ENCODE measurements around the gene RABGAP1. TPM values are rescaled to one million over a fixed set of nuclear protein-coding genes. Genes with fewer than 3 reads are reported as not detected.

Gene RABGAP1
- total RNA-seq, 1 donor from 2014 or later, result 62.0 TPM

- intact Hi-C loops (cut with DNase I), result no loop called here
- peaks cover 18% of the 10 kb centered on the region for H3K36me3 ChIP-seq
- ATAC-seq, result no peak
Measured at GRCh38 chr9:122961139-122961538, 20.3 kb downstream of the RABGAP1 start.

GRCh38 chr9:122975196-122975595 is 34.4 kb downstream of the RABGAP1 start:
- intact Hi-C loops (cut with DNase I), result no loop called here
- ATAC-seq, result no peak
- H3K9me3 ChIP-seq, result no peaks in the 10 kb centered on the region

More at GRCh38 chr9:122961139-122961538, 20.3 kb downstream of the RABGAP1 start:
- Histone ChIP-seq H3K27ac (no peak overlapping the region), H3K27me3 (ENCODE audit: low read depth) (no peaks in the 10 kb centered on the region), H3K4me1 (peaks cover 8% of the 10 kb centered on the region), H3K4me3 (no peak overlapping the region), H3K9me3 (no peaks in the 10 kb centered on the region)
- TF ChIP-seq CTCF (IDR thresholded peaks at IDR 0.05), result no peak
- DNase-seq, result no peak

GRCh38 chr9:122978601-122979000 is 37.8 kb downstream of the RABGAP1 start:
- intact Hi-C loops (cut with DNase I), result no loop called here
- Histone ChIP-seq H3K27ac (no peak overlapping the region), H3K9me3 (no peaks in the 10 kb centered on the region), H3K36me3 (peaks cover 6% of the 10 kb centered on the region), H3K27me3 (ENCODE audit: low read depth) (no peaks in the 10 kb centered on the region), H3K4me1 (peaks cover 8% of the 10 kb centered on the region), H3K4me3 (no peak overlapping the region)
- DNase-seq (no peak), ATAC-seq (no peak)
- TF ChIP-seq CTCF (IDR thresholded peaks at IDR 0.05), result no peak

More at GRCh38 chr9:122975196-122975595, 34.4 kb downstream of the RABGAP1 start:
- Histone ChIP-seq H3K36me3 (peaks cover 19% of the 10 kb centered on the region), H3K4me3 (no peak overlapping the region), H3K27ac (peak overlapping the region; percentile 18), H3K27me3 (ENCODE audit: low read depth) (no peaks in the 10 kb centered on the region), H3K4me1 (peaks cover 8% of the 10 kb centered on the region)
- DNase-seq, result no peak
- no peak for TF ChIP-seq CTCF (IDR thresholded peaks at IDR 0.05)

GRCh38 chr9:122986010-122986409 is 45.2 kb downstream of the RABGAP1 start:
- ATAC-seq, result no peak
- H3K27me3 ChIP-seq (ENCODE audit: low read depth), result no peaks in the 10 kb centered on the region
- peaks cover 57% of the 10 kb centered on the region for H3K36me3 ChIP-seq
- no peak overlapping the region for H3K4me3 ChIP-seq
- DNase-seq, result no peak
- no peak overlapping the region for H3K27ac ChIP-seq
- H3K9me3 ChIP-seq, result no peaks in the 10 kb centered on the region
- no peak for TF ChIP-seq CTCF (IDR thresholded peaks at IDR 0.05)
- intact Hi-C loops (cut with DNase I), result no loop called here
- no peaks in the 10 kb centered on the region for H3K4me1 ChIP-seq

- ATAC-seq, result no peak
- Histone ChIP-seq H3K4me1 (peaks cover 4% of the 10 kb centered on the region), H3K4me3 (no peak overlapping the region), H3K9me3 (no peaks in the 10 kb centered on the region), H3K36me3 (peaks cover 66% of the 10 kb centered on the region), H3K27me3 (ENCODE audit: low read depth) (no peaks in the 10 kb centered on the region), H3K27ac (no peak overlapping the region)
- intact Hi-C loops (cut with DNase I), result no loop called here
- TF ChIP-seq CTCF (IDR thresholded peaks at IDR 0.05), result no peak
- DNase-seq, result no peak
Measured at GRCh38 chr9:122988141-122988540, 47.3 kb downstream of the RABGAP1 start.
